ENCODE results near the gene LRR1. TPM values are rescaled to one million over a fixed set of nuclear protein-coding genes. Genes with fewer than 3 reads are reported as not detected.
"Not testable (repeated sequence)": the region's sequence is repeated elsewhere in the genome, so short reads cannot be mapped to it uniquely, and the experiment has no call there.

The LRR1 gene
- total and polyA plus RNA-seq, 11 donors, result 2.1 to 39.6 (median 7.1) TPM

DNA sequence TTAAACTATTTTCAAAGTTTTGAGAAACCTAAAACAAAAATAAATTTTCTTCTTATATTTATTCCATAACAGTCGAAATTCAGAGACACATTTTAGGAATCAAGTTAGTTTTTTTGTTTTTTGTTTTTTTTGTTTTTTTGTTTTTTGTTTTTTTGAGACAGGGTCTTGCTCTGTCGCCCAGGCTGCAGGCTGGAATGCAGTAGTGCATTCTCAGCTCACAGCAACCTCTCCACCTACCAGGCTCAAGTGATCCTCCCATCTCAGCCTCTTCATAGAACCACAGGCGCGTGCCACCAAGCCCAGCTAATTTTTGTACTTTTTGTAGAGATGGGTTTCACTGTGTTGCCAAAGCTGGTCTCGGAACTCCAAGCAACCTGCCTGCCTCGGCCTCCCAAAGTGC is 54.8 kb downstream of the LRR1 start:
- no peak for TF ChIP-seq POLR2A (IDR thresholded peaks at IDR 0.05)
- TF ChIP-seq, protein P1, sequence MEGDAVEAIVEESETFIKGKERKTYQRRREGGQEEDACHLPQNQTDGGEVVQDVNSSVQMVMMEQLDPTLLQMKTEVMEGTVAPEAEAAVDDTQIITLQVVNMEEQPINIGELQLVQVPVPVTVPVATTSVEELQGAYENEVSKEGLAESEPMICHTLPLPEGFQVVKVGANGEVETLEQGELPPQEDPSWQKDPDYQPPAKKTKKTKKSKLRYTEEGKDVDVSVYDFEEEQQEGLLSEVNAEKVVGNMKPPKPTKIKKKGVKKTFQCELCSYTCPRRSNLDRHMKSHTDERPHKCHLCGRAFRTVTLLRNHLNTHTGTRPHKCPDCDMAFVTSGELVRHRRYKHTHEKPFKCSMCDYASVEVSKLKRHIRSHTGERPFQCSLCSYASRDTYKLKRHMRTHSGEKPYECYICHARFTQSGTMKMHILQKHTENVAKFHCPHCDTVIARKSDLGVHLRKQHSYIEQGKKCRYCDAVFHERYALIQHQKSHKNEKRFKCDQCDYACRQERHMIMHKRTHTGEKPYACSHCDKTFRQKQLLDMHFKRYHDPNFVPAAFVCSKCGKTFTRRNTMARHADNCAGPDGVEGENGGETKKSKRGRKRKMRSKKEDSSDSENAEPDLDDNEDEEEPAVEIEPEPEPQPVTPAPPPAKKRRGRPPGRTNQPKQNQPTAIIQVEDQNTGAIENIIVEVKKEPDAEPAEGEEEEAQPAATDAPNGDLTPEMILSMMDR (IDR thresholded peaks at IDR 0.05), result no peak
- Histone ChIP-seq H3K9me3 (no peaks in the 10 kb centered on the region), H3K4me3 (no peak overlapping the region), H3K27me3 (no peaks in the 10 kb centered on the region), H3K27ac (no peak overlapping the region), H3K4me1 (no peaks in the 10 kb centered on the region), H3K36me3 (no peaks in the 10 kb centered on the region)
- intact Hi-C loops (cut with DNase I), result no loop called here
- ATAC-seq (no peak), DNase-seq (no peak)
- WGBS, 4 donors, result 95 to 98% (median 97%) methylated on average over 6 of the region's 6 CpGs

DNA sequence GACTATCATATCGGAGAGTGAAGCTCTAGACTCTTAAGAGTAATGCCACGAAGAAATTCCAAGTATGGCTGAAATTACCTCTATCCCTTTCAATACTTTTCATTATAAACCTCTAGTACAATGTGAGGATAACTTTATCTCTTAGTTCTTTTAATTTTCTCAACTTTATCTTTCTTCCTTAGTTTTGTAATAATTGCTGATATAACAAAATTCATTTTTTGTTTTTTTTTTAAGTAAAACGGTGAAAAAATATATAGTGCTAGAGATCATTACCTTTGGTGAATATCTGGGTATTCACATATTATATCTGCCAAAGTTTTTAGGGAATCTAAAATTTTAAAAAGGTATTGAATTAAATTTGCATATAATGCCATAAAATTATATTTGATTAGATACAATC is 55.8 kb downstream of the LRR1 start:
- 95 to 97% (median 96%) methylated on average over 3 of the region's 3 CpGs for WGBS, 4 donors
- Histone ChIP-seq H3K4me1 (no peaks in the 10 kb centered on the region), H3K36me3 (no peaks in the 10 kb centered on the region), H3K27me3 (no peaks in the 10 kb centered on the region), H3K4me3 (no peak overlapping the region), H3K27ac (no peak overlapping the region), H3K9me3 (no peaks in the 10 kb centered on the region)
- ATAC-seq (no peak), DNase-seq (no peak)
- intact Hi-C loops (cut with DNase I), result no loop called here
- no peak for TF ChIP-seq POLR2A (IDR thresholded peaks at IDR 0.05)
- TF ChIP-seq, protein P1 (IDR thresholded peaks at IDR 0.05), result no peak

DNA sequence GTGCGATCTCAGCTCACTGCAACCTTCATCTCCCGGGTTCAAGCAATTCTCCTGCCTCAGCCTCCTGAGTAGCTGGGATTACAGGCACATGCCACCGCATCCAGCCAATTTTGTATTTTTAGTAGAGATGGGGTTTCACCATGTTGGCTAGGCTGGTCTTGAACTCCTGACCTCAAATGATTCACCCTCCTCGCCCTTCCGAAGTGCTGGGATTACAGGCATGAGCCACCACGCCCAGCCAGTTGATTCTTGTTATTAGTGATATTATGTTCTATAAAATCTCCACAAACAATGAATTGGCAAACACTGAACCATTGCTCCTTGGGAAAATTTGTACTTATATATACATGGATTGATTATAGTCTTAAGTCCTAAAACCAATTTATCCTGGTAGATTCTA is 58.8 kb downstream of the LRR1 start:
- H3K4me3 ChIP-seq; DNase-seq; H3K27ac ChIP-seq; H3K36me3 ChIP-seq; H3K4me1 ChIP-seq; ATAC-seq; intact Hi-C loops (cut with DNase I); H3K9me3 ChIP-seq; H3K27me3 ChIP-seq: not testable (repeated sequence)
- WGBS, 4 donors, result 94 to 96% (median 96%) methylated on average over 6 of the region's 6 CpGs

DNA sequence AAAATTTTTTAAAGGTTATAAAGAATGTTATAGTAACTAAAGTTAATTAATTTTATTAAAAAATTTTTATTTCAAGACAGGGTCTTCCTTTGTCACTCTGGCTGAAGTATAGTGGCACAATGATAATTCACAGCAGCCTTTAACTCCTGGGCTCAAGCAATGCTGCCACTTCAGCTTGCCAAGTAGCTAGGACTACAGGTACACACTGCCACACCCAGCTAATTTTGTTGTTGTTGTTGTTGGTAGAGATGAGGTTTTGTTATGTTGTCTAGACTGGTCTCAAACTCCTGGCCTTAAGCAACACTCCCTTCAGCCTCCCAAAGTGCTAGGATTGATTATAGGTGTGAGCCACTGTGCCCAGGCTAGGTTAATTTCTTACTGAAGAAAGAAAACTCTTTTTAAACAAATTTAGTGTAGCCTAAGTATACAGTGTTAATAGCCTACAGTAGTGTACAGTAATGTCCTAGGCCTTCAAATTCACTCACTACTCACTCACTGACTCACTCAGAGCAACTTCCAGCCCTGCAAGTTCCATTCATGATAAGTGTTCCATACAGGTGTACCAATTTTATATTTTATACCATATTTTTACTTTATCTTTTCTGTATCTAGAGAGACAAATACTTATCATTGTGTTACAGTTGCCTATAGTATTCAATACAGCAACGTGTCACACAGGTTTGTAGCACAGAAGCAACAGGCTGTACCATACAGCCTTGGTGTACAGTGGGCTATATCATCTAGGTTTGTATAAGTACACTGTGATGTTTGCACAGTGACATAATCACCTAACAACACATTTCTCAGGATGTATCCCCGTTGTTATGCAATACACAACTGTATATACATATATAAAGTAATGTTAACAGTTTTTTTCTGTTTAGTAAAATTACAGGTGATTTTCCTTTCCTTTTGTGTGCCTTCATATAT is 61.1 kb downstream of the LRR1 start:
- Histone ChIP-seq H3K27ac (no peak overlapping the region), H3K4me1 (no peaks in the 10 kb centered on the region), H3K27me3 (no peaks in the 10 kb centered on the region), H3K9me3 (no peaks in the 10 kb centered on the region), H3K4me3 (no peak overlapping the region), H3K36me3 (no peaks in the 10 kb centered on the region)
- no peak for TF ChIP-seq POLR2A (IDR thresholded peaks at IDR 0.05)
- TF ChIP-seq, protein P1 (IDR thresholded peaks at IDR 0.05), result no peak
- 92 to 94% (median 93%) methylated on average over 2 of the region's 2 CpGs for WGBS, 4 donors
- DNase-seq (no peak), ATAC-seq (no peak)
- intact Hi-C loops (cut with DNase I), result no loop called here

Other genes with a start within 250 kb of the LRR1 start
- gene RPS29, start 12.6 kb upstream of the LRR1 start, total RNA-seq, result 1,000 to 10,000 TPM in 2 of 9 donors, 100 to 1,000 TPM in 7; 507 to 4,598 (median 922) TPM
- gene RPS29, start 12.6 kb upstream of the LRR1 start, polyA plus RNA-seq, result 1,000 to 10,000 TPM in 1 of 2 donors, 100 to 1,000 TPM in 1; 914 to 1,431 TPM
- 100 to 1,000 TPM; 107 to 262 (median 138) TPM for gene RPL36AL, start 21.7 kb downstream of the LRR1 start, total RNA-seq
- 100 to 1,000 TPM; 328 to 512 TPM for gene RPL36AL, start 21.7 kb downstream of the LRR1 start, polyA plus RNA-seq
- gene MGAT2, start 21.9 kb downstream of the LRR1 start, total RNA-seq, result 10 to 100 TPM; 12.5 to 28.8 (median 16.4) TPM
- 10 to 100 TPM in 1 of 2 donors, 1 to 10 TPM in 1; 6.8 to 28.1 TPM for gene MGAT2, start 21.9 kb downstream of the LRR1 start, polyA plus RNA-seq
- 10 to 100 TPM in 1 of 9 donors, 1 to 10 TPM in 8; 3.6 to 10.0 (median 5.1) TPM for gene DNAAF2, start 36.3 kb downstream of the LRR1 start, total RNA-seq
- gene DNAAF2, start 36.3 kb downstream of the LRR1 start, polyA plus RNA-seq, result 1 to 10 TPM; 3.4 to 6.7 TPM
- gene POLE2, start 89.3 kb downstream of the LRR1 start, total RNA-seq, result 1 to 10 TPM in 4 of 9 donors, under 1 TPM in 4, not detected in 1; 0.25 to 3.4 (median 0.91) TPM
- 1 to 10 TPM in 1 of 2 donors, under 1 TPM in 1; 0.88 to 1.2 TPM for gene POLE2, start 89.3 kb downstream of the LRR1 start, polyA plus RNA-seq
- gene KLHDC1, start 94.2 kb downstream of the LRR1 start, total RNA-seq, result 1 to 10 TPM; 3.0 to 9.8 (median 7.4) TPM
- 1 to 10 TPM; 1.1 to 3.7 TPM for gene KLHDC1, start 94.2 kb downstream of the LRR1 start, polyA plus RNA-seq
- 10 to 100 TPM; 68.2 to 93.6 (median 85.9) TPM for gene KLHDC2, start 169.2 kb downstream of the LRR1 start, total RNA-seq
- 10 to 100 TPM; 40.7 to 48.9 TPM for gene KLHDC2, start 169.2 kb downstream of the LRR1 start, polyA plus RNA-seq

All from heart left ventricle (tissue), 16 donors.